ENCODE data around the gene FKRP.
"Not testable (repeated sequence)": the region's sequence is repeated elsewhere in the genome, so short reads cannot be mapped to it uniquely, and the experiment has no call there.

GRCh38 chr19:46712768-46713338 lies 33.0 kb upstream of the FKRP start:
- not testable (repeated sequence) for TF ChIP-seq CREB5 (CRISPR knock-in tag; IDR thresholded peaks at IDR 0.05; ENCODE audit: low read depth); GLIS3 (CRISPR knock-in tag; IDR thresholded peaks at IDR 0.05); ZNF70 (CRISPR knock-in tag; IDR thresholded peaks at IDR 0.05); PATZ1 (CRISPR knock-in tag; IDR thresholded peaks at IDR 0.05; ENCODE audit: borderline replicate concordance); ZC3H10 (CRISPR knock-in tag; IDR thresholded peaks at IDR 0.05); RARB (CRISPR knock-in tag; IDR thresholded peaks at IDR 0.05); TOX (CRISPR knock-in tag; IDR thresholded peaks at IDR 0.05; ENCODE audit: borderline replicate concordance); BACH2 (CRISPR knock-in tag; IDR thresholded peaks at IDR 0.05; ENCODE audit: borderline replicate concordance)
